ENCODE measurements around the gene PIAS3. TPM values are rescaled to one million over a fixed set of nuclear protein-coding genes. Genes with fewer than 3 reads are reported as not detected.

Gene PIAS3
- total and polyA plus RNA-seq, 2 donors (not counting 3 experiments of a cell fraction or from before 2014, with no cell fraction given): 50.1 to 71.8 TPM

- H3K4me3 ChIP-seq (replicated peaks in 1 of 3; ENCODE audit: insufficient read depth in 1 of 3, low read depth in 1 of 3, low read length in 3 of 3): no peak overlapping the region
- TF ChIP-seq MAX (IDR thresholded peaks at IDR 0.05; ENCODE audit: insufficient read depth, insufficient read length): no peak
- TF ChIP-seq JUN (IDR thresholded peaks at IDR 0.05; ENCODE audit: borderline replicate concordance, insufficient read depth, insufficient read length, low read depth): no peak
- TF ChIP-seq GATA2 (IDR thresholded peaks at IDR 0.05; ENCODE audit: insufficient read depth, insufficient read length, low read depth, low read length): no peak
- no peak for TF ChIP-seq POLR2AphosphoS5 (IDR thresholded peaks at IDR 0.05; ENCODE audit: insufficient read depth, low read depth, low read length)
- TF ChIP-seq FOS (IDR thresholded peaks at IDR 0.05; ENCODE audit: borderline replicate concordance, insufficient read depth, low read length): no peak
- no peak for TF ChIP-seq POLR2A (IDR thresholded peaks at IDR 0.05; ENCODE audit: low read depth, low read length)
- no peak for TF ChIP-seq MYC (IDR thresholded peaks at IDR 0.05; ENCODE audit: low read depth, low read length)
- TF ChIP-seq, protein P1, sequence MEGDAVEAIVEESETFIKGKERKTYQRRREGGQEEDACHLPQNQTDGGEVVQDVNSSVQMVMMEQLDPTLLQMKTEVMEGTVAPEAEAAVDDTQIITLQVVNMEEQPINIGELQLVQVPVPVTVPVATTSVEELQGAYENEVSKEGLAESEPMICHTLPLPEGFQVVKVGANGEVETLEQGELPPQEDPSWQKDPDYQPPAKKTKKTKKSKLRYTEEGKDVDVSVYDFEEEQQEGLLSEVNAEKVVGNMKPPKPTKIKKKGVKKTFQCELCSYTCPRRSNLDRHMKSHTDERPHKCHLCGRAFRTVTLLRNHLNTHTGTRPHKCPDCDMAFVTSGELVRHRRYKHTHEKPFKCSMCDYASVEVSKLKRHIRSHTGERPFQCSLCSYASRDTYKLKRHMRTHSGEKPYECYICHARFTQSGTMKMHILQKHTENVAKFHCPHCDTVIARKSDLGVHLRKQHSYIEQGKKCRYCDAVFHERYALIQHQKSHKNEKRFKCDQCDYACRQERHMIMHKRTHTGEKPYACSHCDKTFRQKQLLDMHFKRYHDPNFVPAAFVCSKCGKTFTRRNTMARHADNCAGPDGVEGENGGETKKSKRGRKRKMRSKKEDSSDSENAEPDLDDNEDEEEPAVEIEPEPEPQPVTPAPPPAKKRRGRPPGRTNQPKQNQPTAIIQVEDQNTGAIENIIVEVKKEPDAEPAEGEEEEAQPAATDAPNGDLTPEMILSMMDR (IDR thresholded peaks at IDR 0.05; ENCODE audit: extremely low read depth in 1 of 2, insufficient read depth in 1 of 2, low read depth in 1 of 2, low read length in 2 of 2): no peak
- no peak for TF ChIP-seq EZH2 (IDR thresholded peaks at IDR 0.05; ENCODE audit: borderline replicate concordance, low read depth, low read length, severe bottlenecking)
- no peak for DNase-seq (ENCODE audit: low read depth, low spot score)
- no peaks in the 10 kb centered on the region for H3K4me1 ChIP-seq (ENCODE audit: control insufficient read depth, extremely low read depth, insufficient read depth, low read length)
- BruUV-seq (replicated peaks): no TSS peak
- FAIRE-seq: no peak
- H3K9me3 ChIP-seq (replicated peaks; ENCODE audit: control insufficient read depth, insufficient read depth, low read length): no peaks in the 10 kb centered on the region
- no peaks in the 10 kb centered on the region for H3K79me2 ChIP-seq (ENCODE audit: control insufficient read depth, insufficient read depth, low read length)
- dilution Hi-C loops (cut with MboI; ENCODE audit: extremely low pct_ligation_motif_present, low sequenced_read_pairs): no loop called here
- no peak overlapping the region for H3K9ac ChIP-seq (replicated peaks; ENCODE audit: extremely low read depth, insufficient read depth, low read length)
- ChIA-PET CTCF (interaction anchor here (1.0 to 3.3 kb wide), 3 partner anchors 8 to 56 kb away, joined by 3 to 21 read pairs (median 4); partner anchors contain the start of genes ITGA10 and NUDT17), POLR2A (no interaction called here)
- no peaks in the 10 kb centered on the region for H3K9me1 ChIP-seq (replicated peaks; ENCODE audit: control insufficient read depth, extremely low read depth, insufficient read depth, low read length)
- peaks cover 0 to 1% of the 10 kb centered on the region in 2 experiments for H3K36me3 ChIP-seq (ENCODE audit: control insufficient read depth in 2 of 2, extremely low read depth in 1 of 2, insufficient read depth in 2 of 2, low read length in 2 of 2)
- H2AFZ ChIP-seq (ENCODE audit: low read depth, low read length): no peak overlapping the region
- intact Hi-C loops (cut with micrococcal nuclease): no loop called here
- H3K27ac ChIP-seq (ENCODE audit: insufficient read depth, low read depth, low read length): no peak overlapping the region
- H3K4me2 ChIP-seq (ENCODE audit: insufficient read depth, low read length): no peak overlapping the region
- H3K27me3 ChIP-seq (ENCODE audit: control insufficient read depth in 2 of 2, insufficient read depth in 2 of 2, low read length in 2 of 2): no peaks in the 10 kb centered on the region
- no peaks in the 10 kb centered on the region for H4K20me1 ChIP-seq (replicated peaks; ENCODE audit: control insufficient read depth, extremely low read depth, insufficient read depth, low read length)
Measured at GRCh38 chr1:145901312-145902021, 42.6 kb upstream of the PIAS3 start.
